Panc1 (cell line): ENCODE data around the gene BTBD9. TPM values are rescaled to one million over a fixed set of nuclear protein-coding genes. Genes with fewer than 3 reads are reported as not detected.

Experiments used
- ATAC-seq: fragments of 200-7000 bp; cut with Tn5 transposase; 2 replicates; pipeline ENCODE4 v1.9.1; 2020; ENCODE audit warnings: mild to moderate bottlenecking, moderate library complexity
- BruUV-seq: library from RNA; stranded (reverse); fragments of 400-500 nt; replicated peaks from 2 replicates; lab custom pipeline; 2021; lab: Mats Ljungman, UMichigan
- CTCF ChIA-PET: fragments of 300-600 bp; sonication (Branson Sonifier 250); formaldehyde crosslinking; loops from one replicate; lab custom pipeline; 2022; ENCODE audit warnings: antibody characterized with exemption; lab: Charles Lee
- POLR2A ChIA-PET: fragments of 300-600 bp; sonication (Branson Sonifier 250); formaldehyde crosslinking; loops from one replicate; lab custom pipeline; 2022; ENCODE audit warnings: antibody characterized with exemption; lab: Charles Lee
- DNase-seq: peaks from one replicate; pipeline ENCODE4 v3.0.0-alpha.2; 2010; ENCODE audit warnings: low read depth, low spot score
- H3K27ac ChIP-seq: 2 replicates; pipeline ENCODE4 v1.5.1; 2011; ENCODE audit warnings: mild to moderate bottlenecking, low read length, inconsistent platforms
- H3K27me3 ChIP-seq: fragments of 200-500 bp; sonication (Bioruptor generic); 2 replicates; pipeline ENCODE4 v1.6.0; 2014; ENCODE audit warnings: low read length, inconsistent platforms; ENCODE audit not compliant: control insufficient read depth, insufficient read depth
- H3K36me3 ChIP-seq: fragments of 200-500 bp; sonication (Bioruptor generic); 2 replicates; pipeline ENCODE4 v1.5.1; 2014; ENCODE audit warnings: inconsistent platforms, mild to moderate bottlenecking, low read length, moderate library complexity; ENCODE audit not compliant: control insufficient read depth, insufficient read depth
- H3K4me1 ChIP-seq: 2 replicates; pipeline ENCODE4 v1.5.1; 2011; ENCODE audit warnings: inconsistent platforms, mild to moderate bottlenecking, low read length, moderate library complexity; ENCODE audit not compliant: control insufficient read depth, insufficient read depth
- H3K4me3 ChIP-seq, 2 experiments: 2 replicates each; pipeline ENCODE4 v1.5.1; 2011 to 2012; ENCODE audit warnings: low read depth in 2 of 2, low read length in 2 of 2, mild to moderate bottlenecking in 2 of 2, inconsistent platforms in 1 of 2, moderate library complexity in 1 of 2
- H3K9me3 ChIP-seq: fragments of 200-500 bp; sonication (Bioruptor generic); 2 replicates; pipeline ENCODE4 v1.5.1; 2014; ENCODE audit warnings: low read depth, mild to moderate bottlenecking, inconsistent platforms, low read length, moderate library complexity; ENCODE audit not compliant: control insufficient read depth, insufficient read depth
- CTCF ChIP-seq: fragments of 450-650 bp; IDR thresholded peaks from 2 replicates; pipeline ENCODE4 v1.5.1; 2017; ENCODE audit warnings: mild to moderate bottlenecking
- POLR2AphosphoS5 ChIP-seq: IDR thresholded peaks from 2 replicates; pipeline ENCODE4 v1.6.1; 2012; ENCODE audit warnings: mild to moderate bottlenecking, low read depth, low read length, moderate library complexity
- SIN3A ChIP-seq: IDR thresholded peaks from 2 replicates; pipeline ENCODE4 v1.6.1; 2012; ENCODE audit warnings: low read depth, mild to moderate bottlenecking, low read length, moderate library complexity, borderline replicate concordance; ENCODE audit not compliant: insufficient read depth
- TCF7L2 ChIP-seq: IDR thresholded peaks from 2 replicates; pipeline ENCODE4 v1.6.1; 2011; ENCODE audit warnings: mild to moderate bottlenecking, low read depth, low read length, inconsistent platforms
- in situ Hi-C: cut with HindIII; loops from 2 replicates; pipeline ENCODE4 v1.10.0; 2016; ENCODE audit warnings: low sequenced_read_pairs, low pct_unique_long_range_greater_than_20kb
- intact Hi-C: fragments of 100-400 bp; cut with micrococcal nuclease; formaldehyde crosslinking; loops from one replicate; pipeline ENCODE4 v1.10.0; 2022; ENCODE audit not compliant: unreplicated experiment
- total RNA-seq: library from RNA; stranded (reverse); gene quantifications from one replicate; pipeline ENCODE4 v1.2.1, GENCODE V29; 2021; ENCODE audit not compliant: unreplicated experiment
- TF ChIP-seq, protein P1 (sequence below), 2 experiments: IDR thresholded peaks; 2 replicates each; pipeline ENCODE4 v1.6.1; 2011 to 2012; ENCODE audit warnings: low read depth in 2 of 2, control low read depth in 1 of 2, low read length in 1 of 2, mild to moderate bottlenecking in 1 of 2, moderate library complexity in 1 of 2; ENCODE audit not compliant: insufficient read depth in 1 of 2

The BTBD9 gene
- total RNA-seq, 1 experiment from 2014 or later, result 12.8 TPM

- in situ Hi-C loops (no loop called here), intact Hi-C loops (no loop called here)
- TF ChIP-seq POLR2AphosphoS5 (no peak), CTCF (no peak), SIN3A (no peak), TCF7L2 (no peak)
- TF ChIP-seq, protein P1, sequence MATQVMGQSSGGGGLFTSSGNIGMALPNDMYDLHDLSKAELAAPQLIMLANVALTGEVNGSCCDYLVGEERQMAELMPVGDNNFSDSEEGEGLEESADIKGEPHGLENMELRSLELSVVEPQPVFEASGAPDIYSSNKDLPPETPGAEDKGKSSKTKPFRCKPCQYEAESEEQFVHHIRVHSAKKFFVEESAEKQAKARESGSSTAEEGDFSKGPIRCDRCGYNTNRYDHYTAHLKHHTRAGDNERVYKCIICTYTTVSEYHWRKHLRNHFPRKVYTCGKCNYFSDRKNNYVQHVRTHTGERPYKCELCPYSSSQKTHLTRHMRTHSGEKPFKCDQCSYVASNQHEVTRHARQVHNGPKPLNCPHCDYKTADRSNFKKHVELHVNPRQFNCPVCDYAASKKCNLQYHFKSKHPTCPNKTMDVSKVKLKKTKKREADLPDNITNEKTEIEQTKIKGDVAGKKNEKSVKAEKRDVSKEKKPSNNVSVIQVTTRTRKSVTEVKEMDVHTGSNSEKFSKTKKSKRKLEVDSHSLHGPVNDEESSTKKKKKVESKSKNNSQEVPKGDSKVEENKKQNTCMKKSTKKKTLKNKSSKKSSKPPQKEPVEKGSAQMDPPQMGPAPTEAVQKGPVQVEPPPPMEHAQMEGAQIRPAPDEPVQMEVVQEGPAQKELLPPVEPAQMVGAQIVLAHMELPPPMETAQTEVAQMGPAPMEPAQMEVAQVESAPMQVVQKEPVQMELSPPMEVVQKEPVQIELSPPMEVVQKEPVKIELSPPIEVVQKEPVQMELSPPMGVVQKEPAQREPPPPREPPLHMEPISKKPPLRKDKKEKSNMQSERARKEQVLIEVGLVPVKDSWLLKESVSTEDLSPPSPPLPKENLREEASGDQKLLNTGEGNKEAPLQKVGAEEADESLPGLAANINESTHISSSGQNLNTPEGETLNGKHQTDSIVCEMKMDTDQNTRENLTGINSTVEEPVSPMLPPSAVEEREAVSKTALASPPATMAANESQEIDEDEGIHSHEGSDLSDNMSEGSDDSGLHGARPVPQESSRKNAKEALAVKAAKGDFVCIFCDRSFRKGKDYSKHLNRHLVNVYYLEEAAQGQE (IDR thresholded peaks at IDR 0.05; ENCODE audit: insufficient read depth in 1 of 2, low read depth in 2 of 2, low read length in 1 of 2), result no peak
- ATAC-seq (no peak), DNase-seq (no peak)
- H3K27me3 ChIP-seq, result no peaks in the 10 kb centered on the region
- no peak overlapping the region for H3K4me3 ChIP-seq
- no peak overlapping the region for H3K27ac ChIP-seq
- ChIA-PET CTCF (no interaction called here), POLR2A (no interaction called here)
- H3K36me3 ChIP-seq, result no peaks in the 10 kb centered on the region
- no peaks in the 10 kb centered on the region for H3K4me1 ChIP-seq
- no TSS peak for BruUV-seq
- no peaks in the 10 kb centered on the region for H3K9me3 ChIP-seq
Observed at GRCh38 chr6:38415231-38416005, 224.3 kb downstream of the BTBD9 start.

GRCh38 chr6:38413102-38413800 is 226.5 kb downstream of the BTBD9 start:
- no peaks in the 10 kb centered on the region for H3K4me1 ChIP-seq
- BruUV-seq, result no TSS peak
- no peak for DNase-seq
- no peak for TF ChIP-seq POLR2AphosphoS5
- TF ChIP-seq CTCF, result no peak
- in situ Hi-C loops (no loop called here), intact Hi-C loops (no loop called here)
- H3K27ac ChIP-seq, result no peak overlapping the region
- H3K4me3 ChIP-seq, result no peak overlapping the region
- H3K27me3 ChIP-seq, result no peaks in the 10 kb centered on the region
- no peaks in the 10 kb centered on the region for H3K9me3 ChIP-seq
- ChIA-PET CTCF (interaction anchor here (0.8 kb wide), 1 partner anchor 353 kb away, joined by 3 read pairs; no protein-coding TSS in a partner anchor), POLR2A (no interaction called here)
- no peaks in the 10 kb centered on the region for H3K36me3 ChIP-seq
- ATAC-seq, result no peak
